Effector CD8-positive, alpha-beta T cell (primary cell): ENCODE measurements around the gene GPR107.

ENCODE experiments used
- DNase-seq: peaks from one replicate; lab custom pipeline; 2025; lab: John Stamatoyannopoulos, UW

GPR107 gene

GRCh38 chr9:130183133-130183762, 129.5 kb downstream of the GPR107 start:
- no peak for DNase-seq

- DNase-seq: no peak
These were observed 131.3 kb downstream of the GPR107 start for GRCh38 chr9:130185017-130185416.

- no peak for DNase-seq
These were observed 131.9 kb downstream of the GPR107 start for GRCh38 chr9:130185490-130186031.

- no peak for DNase-seq
These were observed 132.3 kb downstream of the GPR107 start for GRCh38 chr9:130186051-130186450.

GRCh38 chr9:130186839-130187522, 133.3 kb downstream of the GPR107 start:
- DNase-seq: no peak

- DNase-seq: no peak
These were observed 133.8 kb downstream of the GPR107 start for GRCh38 chr9:130187523-130187846.

- no peak for DNase-seq
These were observed 135.3 kb downstream of the GPR107 start for GRCh38 chr9:130188860-130189481.
